Fibroblast of skin of back (primary cell): ENCODE data around the gene FMNL2.
"Not testable (repeated sequence)": the region's sequence is repeated elsewhere in the genome, so short reads cannot be mapped to it uniquely, and the experiment has no call there.

Experiments
- DNase-seq: peaks from one replicate; pipeline ENCODE4 v3.0.0-alpha.2; 2013

Gene FMNL2

DNA sequence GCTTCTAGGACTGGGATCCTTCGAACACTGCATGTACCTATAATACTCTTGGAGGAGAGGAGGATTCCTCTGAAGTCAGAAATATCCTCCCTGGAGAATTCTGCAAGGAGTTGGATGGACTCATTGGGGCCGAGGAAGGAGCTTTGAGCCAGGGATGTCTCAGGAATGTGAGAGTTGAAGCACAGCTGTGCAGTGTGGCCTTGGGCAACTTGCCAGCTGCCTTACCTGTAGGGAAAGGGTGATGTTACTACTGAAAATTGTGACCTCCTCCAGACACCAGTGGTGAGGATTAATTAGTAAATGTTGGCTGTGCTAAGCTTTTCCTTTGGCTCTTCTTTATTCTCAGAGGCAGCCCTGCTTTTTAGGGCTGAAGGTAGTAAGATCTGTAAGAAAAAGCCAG lies 41.4 kb downstream of the FMNL2 start:
- no peak for DNase-seq

DNA sequence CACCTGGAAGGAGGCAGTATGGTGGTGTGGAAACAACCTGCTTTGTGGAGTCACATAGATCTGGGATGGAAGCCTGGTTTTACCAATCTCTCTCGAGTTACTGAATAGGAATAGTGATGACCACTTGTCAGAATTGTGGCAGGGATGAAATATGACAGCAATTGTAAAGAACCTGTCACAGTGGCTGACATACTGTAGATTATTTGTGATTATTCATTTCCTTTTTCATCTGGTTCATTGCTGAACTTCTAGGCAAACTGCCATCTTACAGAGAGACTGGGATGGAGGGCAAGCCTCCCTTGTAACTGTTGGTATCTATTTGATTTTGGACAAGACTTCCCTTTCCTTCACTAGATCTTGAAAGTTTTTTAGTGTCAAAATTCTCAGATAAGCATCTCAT lies 42.0 kb downstream of the FMNL2 start:
- DNase-seq, result no peak

DNA sequence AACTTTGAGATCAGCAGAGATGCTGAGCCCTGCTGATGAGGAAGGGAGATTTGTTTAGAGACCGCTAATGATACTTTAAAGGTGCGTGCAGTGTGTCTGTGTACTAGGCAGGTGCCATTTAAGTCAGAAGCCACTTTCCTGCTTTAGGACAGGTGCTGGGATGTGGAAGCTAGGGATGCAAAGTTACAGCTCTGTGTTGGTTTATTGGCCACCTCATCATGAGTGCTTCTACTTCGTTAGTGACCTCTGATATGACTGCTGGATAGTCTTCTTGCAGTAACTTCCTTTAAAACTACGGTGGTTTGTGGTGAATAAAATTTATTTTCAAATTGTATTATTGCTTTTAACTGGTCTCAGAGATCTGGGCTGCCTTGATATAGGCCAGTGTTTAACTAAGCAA lies 44.1 kb downstream of the FMNL2 start:
- DNase-seq, result no peak

DNA sequence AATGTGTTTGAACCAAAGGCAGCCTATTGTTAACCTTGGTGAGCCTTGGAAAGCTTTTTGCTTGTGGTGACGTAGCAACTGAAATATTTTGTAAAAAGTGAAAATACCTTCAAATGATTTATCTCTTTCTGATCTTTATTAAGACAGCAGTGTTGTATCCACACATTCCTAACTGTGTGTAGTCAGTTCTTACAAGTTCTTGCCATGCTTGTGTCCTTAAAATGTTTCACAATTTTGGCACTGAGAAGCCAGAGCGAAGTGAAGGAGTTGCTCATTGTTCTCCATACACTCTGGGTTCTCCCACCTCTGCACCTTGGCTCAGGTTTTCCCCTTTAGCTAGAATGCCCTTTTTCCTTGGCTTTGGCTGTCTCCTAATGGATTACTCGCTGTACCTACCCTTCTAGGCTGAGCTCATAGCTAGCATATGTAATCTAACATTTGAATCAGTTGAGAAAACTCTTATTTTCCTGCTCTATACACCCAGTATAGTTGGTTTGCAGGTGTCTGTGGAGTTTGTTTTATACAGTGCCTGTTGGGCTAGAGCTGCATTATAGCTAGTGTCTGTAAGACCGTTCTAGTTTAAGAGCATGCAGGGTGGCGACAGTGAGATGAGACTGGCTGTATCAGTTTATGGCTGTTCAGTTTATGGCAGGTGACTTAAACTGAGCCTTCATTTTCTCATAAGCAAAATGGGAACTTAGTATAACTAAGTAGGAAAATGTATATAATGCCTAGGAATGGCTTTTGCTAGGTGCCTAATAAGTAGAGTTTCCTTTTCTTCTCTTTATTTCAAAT lies 45.5 kb downstream of the FMNL2 start:
- DNase-seq, result no peak

DNA sequence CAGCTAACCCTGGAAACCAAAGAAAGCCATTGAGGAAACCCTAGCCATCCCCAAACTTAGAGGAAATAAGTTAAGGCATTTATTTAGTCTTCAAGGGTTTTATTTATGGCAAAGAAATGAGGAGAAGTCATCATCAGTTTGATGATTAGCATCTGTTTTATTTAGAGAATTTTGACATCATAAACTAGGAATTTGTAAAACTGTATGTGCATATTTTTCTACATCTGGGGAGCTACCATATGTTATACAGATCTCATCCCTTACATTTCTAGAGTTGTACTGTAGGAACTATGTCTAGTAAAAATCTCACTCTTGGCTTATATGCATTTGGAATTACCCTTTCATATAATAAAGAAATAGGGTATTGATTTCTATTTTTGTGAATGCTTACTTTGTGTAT lies 48.7 kb downstream of the FMNL2 start:
- peak; percentile 60 for DNase-seq

DNA sequence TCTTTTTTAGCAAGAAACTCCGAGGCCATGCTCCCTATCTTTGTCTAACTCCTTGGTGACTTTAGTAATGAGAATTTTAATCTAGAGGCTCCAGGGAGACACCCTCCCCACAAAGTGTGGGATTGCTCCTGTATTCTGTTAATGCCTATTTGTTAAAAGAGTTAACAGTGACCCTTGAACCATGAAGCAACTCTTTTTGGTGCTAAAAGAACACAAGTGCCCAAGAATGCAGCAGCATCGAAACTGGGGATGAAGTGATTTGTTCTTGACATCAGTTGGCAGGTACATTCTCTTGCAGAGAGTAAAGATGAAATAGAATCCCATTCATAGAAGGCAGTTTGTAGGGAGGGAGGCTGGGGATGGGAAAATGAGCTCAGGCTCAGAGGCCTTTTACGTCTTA lies 50.0 kb downstream of the FMNL2 start:
- DNase-seq, result no peak

DNA sequence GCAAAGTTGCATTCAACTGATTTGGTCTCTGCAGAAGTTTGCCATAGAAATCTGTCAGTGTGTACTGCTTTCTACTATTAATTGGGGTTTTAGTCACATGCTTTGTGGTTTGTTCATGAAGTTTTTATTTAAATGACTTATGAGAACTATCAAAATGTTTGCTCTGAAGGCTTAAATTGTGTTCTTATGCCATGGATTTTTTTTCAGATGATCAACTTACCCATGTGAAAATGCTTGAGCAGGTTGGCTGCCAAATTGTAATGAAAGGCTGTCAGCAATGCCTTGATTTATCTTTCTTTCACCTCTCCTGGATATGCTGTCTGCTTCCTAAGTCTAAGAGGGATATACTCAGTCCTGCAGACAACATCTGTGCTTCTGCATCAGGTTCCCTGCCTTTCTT lies 50.7 kb downstream of the FMNL2 start:
- DNase-seq, result no peak

DNA sequence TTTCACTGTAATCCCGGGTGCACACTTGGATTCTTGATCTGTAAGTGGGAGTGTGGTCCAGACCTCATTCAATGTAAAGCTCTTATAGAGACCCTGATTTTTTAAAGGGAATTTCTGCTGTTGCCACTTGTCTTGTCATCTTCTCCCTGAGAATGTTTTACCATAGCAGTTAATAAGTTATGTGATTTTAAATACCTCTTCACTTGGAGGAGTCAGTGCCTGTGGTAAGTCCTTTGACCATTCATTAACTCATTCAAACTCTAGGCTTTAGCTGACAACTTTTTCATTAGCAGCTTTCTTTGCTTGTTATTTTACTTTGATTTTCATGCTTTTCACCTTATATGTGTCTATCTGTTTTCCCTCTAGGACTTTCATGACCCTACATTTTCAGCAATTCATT lies 51.3 kb downstream of the FMNL2 start:
- DNase-seq, result no peak

DNA sequence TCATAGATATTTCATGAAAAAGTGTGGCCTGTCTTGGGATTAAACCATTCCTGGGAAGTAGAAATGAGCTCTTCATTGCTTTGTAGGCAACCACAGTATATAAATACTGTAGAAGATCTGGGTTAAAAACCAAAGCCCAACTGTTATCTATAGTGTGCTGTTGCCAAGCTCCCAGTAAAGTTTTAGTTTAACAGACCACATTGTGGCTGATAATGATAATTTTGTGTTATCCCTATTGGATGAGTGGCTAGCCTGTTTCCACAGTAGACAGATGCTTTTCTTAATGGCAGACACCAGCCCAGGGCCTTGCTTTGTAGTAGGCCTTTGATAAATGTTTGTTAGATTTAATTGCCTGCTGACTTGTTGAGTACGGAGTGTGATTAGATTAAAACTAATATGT lies 52.1 kb downstream of the FMNL2 start:
- no peak for DNase-seq

DNA sequence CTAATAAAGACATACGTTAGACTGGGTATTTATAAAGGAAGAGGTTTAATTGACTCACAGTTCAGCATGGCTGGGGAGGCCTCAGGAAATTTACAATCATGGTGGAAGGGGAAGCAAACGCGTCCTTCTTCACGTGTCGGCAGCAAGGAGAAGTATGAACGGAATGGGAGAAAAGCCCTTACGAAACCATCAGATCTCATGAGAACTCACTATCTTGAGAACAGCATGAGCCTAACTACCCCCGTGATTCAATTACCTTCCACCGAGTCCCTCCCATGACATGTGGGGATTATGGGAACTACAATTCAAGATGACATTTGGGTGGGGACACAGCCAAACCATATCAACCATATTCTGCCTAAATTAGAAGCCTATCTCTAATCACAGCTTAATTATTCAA lies 53.3 kb downstream of the FMNL2 start:
- DNase-seq, result not testable (repeated sequence)

DNA sequence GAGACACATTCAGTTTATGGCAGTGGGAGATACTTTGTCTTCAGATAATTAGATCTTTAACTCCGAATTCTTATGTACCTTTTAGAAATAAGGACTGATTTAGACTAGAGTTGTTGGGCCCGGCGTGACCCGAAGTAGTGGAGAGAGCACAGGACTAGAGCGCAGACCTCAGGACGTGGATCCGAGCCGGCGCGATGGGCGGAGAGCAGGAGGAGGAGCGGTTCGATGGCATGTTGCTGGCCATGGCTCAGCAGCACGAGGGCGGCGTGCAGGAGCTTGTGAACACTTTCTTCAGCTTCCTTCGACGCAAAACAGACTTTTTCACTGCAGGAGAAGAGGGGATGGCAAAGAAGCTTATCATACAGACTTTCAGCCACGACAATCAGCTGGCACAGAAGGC lies 54.5 kb downstream of the FMNL2 start:
- DNase-seq, result no peak

DNA sequence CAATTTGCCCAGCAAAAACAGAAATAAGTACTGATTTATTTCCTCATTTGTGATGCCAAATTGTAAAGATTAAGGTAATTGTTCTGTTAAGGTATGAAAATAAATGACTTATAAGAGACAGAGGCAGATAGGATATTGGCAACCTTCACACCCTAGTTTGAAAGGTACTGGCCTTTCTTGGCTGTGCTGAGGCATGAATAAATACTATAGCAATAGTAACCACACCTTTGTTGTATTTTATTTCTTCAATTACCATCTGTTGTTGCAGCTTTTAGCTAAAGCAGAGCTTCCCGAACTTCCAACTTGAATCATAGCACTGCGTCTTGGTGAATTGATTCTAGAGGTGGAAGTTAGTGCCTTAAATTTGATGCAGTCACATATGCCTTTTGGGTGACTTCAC lies 55.9 kb downstream of the FMNL2 start:
- DNase-seq, result no peak

DNA sequence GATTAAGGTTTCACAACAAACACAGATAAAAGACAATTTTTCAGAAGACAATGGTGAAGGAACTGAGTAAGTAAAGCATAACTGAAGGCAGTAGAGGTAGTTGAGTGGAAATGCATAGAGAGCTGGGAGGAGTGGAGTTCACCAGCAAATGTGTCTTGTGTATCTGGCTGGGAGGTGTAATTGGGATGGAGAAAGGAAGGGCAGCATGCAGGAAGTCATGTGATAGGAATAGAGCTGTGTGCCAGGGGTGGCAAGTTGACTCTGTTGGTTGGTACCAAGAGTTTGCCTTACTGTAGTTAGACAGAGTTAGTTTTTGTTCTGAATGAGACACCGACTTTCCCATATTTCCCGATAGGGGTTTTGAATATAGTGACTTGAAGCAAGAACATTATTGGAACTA lies 56.3 kb downstream of the FMNL2 start:
- DNase-seq, result no peak

DNA sequence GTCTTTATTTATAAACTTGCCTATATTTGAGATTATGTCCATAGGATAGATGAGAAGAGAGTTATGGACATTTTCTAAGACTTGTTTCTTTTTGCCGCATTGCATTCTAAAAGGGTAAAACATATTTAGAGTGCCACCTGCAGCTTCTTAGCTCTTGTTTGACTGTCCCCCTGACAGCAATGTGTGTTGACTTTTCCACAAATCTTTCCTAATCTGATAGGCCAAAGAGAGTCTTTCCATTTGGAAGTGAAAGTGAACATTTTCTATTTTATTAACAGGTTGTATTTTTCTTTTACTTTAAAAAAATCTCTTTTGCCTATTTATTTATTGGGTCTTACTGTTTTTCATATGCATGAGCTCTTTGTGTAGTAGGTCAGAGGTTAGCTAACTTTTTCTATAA lies 58.4 kb downstream of the FMNL2 start:
- DNase-seq, result no peak

DNA sequence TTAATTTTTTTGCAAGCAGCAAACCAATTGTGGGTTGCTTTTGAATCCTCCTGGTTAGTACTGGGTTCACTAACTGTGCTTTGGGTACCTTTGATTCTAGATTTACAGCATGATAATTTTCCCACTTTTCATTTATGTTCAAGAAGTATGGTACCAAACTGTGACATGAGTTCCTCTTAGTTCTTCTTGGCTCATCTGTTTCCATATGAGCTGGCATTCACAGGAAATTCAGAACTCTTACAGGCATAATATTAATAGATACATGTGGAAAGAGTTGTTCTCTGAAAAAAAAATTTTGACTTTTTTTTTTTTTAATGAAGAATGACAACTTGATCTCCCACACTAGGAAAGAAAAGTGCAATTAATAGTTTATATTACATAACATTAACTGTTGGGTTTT lies 59.4 kb downstream of the FMNL2 start:
- no peak for DNase-seq

DNA sequence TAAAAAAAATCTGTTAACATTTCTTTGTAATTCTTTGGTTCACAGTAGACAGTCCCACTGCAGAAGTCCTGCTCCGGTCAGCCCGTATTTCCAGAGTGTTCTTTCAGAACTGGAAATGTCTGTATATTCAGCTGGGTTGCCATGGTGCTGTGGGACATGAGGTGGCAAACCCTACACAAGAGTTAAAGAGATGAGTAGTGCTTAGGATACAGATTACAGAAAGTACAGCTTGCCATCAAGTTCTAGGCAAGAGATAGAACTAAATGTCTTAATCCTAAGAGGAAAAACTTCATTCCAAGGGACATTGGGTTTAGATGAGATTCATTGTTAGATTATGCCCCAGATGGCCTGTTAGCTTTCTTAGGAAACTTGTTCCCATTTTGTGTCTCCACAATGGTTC lies 60.1 kb downstream of the FMNL2 start:
- DNase-seq, result no peak

DNA sequence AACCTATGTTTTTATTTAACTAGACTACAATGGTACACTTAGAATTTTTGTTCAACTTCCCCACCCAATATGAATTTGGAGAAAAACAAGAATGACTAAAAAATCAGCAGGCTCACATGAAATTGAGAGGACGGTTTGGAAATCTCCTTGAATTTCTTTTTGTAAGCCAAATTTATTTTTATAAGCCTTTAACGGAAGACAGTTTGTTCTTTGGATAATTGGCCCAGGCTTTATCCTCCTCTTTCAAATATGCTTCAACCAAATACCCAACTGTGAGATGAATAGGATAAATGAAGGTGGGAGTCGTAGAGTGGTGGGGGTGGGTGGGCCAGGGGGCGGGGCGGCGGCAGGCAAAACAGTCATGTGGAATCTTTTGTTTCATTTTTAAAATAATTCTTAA lies 60.6 kb downstream of the FMNL2 start:
- no peak for DNase-seq

DNA sequence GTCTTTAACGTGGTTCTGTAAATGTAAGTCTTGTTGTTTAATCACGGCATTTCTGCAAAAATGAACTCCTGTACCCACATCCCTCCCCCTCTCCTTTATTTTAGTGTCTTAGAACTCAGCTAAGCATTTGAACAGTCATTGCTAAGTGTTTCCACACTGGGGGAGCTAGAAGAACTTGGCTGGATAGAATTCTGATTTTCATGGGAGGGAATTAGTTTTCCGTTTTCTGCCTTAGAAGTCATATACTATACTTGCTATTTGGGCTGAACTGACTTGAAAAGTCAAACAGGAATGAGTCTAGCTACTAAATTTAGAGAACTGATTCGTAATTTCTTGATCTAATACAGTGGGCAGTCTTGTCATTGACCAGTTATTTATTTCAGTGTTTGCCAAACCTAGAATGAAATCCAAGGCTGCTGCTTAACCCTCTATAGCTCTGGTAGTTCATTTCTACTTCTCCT lies 61.1 kb downstream of the FMNL2 start:
- DNase-seq, result peak; percentile 25

DNA sequence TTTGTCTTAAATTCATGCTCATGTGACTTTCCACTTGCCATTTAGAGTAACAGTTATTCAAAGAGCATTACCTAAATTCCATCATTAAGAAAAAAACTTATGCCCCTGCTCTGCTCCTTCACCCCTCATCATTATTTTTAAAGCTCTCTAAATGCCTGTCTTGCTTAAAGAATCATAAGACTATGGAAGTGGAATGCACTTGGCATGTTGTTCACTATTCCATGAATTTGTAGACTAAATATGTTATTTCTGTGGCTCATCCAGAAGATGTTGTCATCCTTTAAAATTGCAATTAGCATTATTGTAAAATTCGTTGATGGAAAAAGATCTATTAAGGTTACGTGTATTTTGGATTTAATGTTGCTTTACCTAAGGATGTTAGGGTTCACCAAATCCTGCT lies 61.8 kb downstream of the FMNL2 start:
- DNase-seq, result peak; percentile 66

DNA sequence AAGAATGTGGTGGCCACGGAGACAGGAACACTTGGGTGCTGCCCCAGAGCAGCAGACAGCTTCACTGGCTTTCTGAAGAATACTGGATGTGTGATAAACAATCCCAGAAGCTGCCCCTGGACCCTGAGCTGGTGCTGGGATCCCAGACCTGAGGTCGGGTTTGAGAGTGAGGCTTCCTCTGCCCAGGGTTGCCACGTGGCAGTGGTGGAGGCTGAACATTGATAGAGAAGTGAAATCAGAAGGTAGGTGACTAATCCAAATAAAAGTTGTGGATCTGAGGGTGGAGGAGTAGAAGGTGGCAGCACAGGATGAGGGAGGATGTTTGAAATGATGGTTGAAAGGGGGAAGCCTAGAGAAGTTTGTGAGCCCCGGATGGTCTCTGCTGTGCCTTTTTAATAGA lies 64.0 kb downstream of the FMNL2 start:
- DNase-seq, result no peak

DNA sequence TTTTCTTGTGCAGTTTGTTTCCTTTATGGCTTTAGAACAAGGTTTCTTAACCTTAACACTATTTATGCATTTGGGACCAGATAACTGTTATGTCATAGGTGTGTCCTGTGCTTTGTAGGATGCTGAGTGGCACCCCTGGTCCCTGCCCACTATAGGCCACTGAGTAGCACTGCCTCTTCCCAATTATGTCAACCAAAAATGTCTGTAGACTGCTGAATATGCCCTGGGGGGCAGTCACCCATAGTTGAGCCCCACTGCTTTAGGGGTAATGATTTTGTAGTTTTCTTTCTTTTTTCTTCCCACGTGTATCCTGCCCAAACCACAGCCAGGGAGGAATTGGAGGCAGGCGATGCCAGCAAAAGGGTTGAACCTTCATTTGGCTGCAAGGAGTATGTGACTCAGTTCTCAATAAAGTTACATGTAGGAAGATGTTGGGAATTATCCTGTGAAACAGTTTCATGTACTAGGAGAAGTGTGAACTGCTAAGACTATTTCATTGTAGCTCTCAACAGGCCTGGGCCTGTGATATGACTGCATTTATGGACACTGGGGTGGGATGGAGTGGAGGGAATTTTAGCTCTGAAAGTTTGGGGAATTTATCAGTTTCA lies 65.7 kb downstream of the FMNL2 start:
- DNase-seq, result no peak

DNA sequence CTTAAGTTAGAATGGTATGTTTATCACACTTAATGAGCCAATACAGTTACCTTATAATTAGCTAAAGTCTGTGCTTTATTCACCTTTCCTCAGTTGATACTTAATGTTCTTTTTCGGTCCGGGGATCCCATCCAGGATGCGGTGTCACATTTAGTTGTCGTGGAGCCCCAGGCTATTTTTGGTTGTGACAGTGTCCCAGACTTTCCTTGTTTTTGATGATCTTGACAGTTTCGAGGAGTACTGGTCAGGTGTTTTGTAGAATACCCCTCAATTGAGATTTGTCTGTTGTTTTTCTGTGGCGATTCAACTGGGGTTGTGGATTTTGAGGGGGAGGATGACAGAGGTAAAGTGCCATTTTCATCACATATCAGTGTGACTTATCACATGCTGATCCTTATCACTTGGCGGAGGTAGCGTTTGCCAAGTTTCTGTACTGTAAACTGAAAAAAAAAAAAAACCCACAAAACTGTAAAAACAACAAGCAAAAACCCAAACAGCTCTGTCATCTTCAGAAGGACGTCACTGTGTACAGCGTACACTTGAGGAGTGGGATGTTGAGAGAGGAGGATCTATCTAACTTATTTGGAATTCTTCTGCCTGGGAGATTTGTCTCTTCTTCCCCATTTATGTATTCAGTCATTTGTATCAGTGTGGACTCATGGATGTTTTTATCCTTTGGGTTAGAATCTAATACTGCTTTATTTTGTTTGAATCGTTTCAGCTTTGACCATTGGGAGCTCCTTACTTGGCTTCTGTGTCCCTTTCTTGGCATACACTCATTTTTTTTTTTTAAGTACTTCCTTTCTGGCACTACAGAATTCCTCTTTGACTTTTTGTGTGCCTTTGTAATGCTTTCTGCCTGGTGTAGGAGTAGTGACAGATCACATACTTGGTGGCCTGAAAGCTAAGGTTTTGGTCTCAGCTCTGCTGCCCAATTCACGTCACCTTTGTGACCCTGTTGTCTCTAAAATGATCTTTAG lies 68.1 kb downstream of the FMNL2 start:
- no peak for DNase-seq
